HG03066 (cell line): ENCODE results near the gene TMEM52.

Experiments
- ATAC-seq: cut with Tn5 transposase; IDR thresholded peaks from one replicate; pipeline ENCODE4 v1.9.1; 2021; ENCODE audit warnings: low read depth; ENCODE audit not compliant: unreplicated experiment

The TMEM52 gene

DNA sequence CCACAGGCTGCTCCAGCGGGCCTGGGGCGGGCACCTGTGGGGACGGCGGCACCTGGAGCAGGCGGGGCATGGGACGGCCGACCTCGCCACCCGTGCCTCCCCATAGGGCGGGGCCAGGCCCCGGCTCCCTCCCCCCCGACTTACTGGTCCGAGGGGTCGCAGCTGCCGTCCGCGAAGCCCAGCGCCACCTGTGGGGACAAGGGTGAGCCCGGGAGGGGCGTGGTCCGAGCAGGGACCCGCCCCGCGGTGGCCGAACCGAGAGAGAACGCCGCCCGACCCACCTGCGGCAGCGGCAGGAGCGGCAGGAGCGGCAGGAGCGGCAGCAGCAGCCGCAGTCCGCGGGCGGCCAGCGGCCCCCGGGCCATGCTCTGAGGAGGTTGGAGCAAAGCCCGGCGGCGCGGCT lies at the start of gene TMEM52:
TSS of gene TMEM52 (minus strand) at position 379 of the 403 bp plus-strand sequence. CDS start at position 365, 14 bp downstream.
- ATAC-seq: no peak

DNA sequence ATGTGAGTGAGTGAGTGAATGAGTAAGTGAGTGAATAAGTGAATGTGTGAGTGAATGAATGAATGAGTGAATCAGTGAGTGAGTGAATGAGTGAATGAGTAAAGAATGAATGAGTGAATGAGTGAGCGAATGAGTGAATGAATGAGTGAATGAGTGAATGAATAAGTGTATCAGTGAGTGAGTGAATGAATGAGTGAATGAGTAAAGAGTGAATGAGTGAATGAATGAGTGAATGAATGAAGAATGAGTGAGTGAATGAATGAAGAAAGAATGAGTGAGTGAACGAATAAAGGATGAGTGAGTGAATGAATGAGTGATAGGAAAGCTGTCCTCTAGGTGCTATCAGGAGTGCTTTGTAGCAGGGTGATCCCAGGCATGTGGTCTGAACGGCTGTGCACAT lies 48.8 kb upstream of the TMEM52 start:
- ATAC-seq: no peak

DNA sequence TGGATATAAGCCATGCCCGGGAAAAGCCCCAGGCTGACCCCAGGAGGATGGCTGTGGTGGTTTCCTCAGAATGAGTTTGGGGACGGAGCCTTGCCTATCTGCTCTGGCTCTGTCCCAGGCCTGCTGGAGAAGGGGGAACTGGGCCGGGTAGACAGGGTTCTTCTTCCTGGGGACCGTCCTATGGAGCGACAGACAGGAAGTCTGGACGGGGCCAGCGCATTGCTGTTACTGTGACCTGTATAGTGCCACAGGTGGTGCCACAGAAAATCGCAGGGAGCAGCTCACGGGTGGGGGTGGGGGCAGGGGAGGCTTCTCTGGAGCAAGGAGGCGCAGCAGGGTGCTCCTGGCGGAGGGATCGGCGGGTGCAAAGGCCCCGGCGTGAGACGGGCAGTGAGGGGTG lies 48.1 kb upstream of the TMEM52 start:
- no peak for ATAC-seq

DNA sequence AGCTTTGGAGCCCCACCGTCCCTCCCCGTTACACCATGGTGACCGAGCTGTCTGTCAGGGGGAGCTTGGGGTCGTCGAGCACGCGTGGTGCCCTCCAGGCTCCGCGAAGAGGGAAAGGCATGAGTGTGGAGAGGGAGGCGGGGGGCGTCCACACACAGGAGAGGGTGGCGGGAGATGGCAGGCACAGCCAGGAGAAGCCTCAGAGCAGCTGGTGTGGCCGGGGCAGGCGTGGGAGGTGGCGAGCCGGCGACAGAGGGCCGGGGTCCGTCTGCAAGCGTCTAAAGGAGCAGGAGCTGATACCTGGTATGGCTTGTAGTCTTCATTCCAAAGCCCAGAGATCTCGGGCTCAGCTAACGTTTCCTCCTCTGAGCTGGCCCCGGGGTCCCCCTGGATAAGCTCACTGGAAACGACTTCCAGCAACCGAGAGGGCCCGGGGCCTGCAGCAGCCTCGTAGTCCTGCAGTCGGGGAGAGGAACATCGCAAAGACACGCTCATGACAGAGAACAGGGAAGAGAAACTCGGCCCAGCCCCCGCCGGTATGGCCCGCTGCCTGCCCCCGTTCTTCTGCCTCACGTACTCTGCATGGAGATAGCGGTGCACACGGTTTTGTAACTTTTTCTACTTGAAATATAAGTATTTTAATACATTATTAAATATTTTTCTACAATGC lies 47.1 kb upstream of the TMEM52 start:
- ATAC-seq: no peak

DNA sequence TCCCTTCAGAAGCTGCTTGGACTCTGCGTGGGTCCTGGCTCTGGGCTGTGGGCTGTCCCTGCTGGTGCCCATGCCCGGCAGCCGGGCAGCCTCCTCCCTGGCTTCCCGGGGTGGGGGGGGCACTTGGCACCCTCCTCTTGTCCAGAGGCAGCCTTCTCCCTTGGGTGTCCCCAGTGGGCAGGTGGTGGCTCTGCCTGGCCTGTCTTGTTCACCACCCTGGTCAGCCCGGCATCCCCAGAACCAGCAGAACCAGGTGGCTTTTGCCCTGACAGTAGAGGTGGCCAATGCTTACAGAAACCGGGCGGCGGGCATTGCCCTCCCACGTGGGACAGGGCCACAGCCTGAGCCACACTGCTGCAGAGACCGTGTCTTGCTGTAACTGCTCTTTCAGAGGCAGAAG lies 46.5 kb upstream of the TMEM52 start:
- no peak for ATAC-seq

DNA sequence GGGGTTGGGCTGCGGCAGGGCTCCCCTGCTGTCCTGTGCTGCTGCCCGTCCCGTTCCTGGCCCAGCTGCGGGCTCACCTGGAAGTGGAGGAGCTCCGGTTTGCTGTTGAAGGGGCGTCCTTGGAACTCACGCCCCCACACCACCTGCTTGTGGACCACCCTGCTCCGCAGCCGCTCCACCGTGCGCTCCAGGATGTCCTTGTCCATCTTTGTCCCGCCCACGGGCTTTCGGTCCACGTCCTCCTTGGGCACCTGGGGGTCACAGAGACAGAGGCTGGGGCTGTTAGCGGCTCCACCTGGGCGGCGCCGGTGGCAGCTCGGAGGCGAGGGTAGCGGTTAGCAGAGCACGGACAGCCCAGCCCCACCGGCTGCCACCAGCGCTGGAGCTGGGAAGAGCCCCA lies 45.7 kb upstream of the TMEM52 start:
- ATAC-seq: no peak

DNA sequence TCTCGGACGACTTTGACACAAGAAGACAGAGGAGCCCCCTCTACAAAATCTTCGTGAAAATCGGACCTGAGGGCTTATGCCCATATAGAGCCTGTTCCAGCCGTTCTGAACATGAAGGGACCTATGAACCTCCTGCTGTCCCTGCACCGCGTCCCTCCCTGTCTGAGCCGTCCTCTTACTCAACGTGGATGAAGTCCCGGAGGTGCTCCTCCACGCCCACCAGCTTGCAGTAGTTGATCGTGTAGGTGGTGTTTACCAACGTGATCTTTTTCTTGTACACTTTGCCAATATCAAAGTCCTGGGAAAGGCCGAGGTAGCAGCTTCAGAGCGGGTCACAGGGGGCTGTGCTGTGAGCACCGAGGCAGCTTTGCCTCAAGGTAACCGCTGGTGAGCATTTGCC lies 44.5 kb upstream of the TMEM52 start:
- no peak for ATAC-seq

DNA sequence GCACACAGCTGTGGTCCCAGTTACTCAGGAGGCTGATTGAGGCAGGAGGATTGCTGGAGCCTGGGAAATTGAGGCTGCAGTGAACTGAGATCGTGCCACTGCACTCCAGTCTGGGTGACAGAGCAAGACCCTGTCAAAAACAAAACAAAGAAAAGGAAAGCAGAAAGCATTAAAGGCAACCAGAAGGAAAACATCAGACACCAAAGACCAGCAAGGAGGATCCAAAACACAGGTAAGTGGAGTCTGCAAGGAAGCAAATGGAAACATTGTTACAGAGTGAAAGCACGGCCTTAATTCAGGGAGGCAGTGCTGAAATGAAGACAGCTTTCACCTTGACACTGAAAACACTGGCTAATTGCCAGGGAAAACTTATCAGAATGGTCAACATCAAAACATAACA lies 43.7 kb upstream of the TMEM52 start:
- ATAC-seq: no peak

DNA sequence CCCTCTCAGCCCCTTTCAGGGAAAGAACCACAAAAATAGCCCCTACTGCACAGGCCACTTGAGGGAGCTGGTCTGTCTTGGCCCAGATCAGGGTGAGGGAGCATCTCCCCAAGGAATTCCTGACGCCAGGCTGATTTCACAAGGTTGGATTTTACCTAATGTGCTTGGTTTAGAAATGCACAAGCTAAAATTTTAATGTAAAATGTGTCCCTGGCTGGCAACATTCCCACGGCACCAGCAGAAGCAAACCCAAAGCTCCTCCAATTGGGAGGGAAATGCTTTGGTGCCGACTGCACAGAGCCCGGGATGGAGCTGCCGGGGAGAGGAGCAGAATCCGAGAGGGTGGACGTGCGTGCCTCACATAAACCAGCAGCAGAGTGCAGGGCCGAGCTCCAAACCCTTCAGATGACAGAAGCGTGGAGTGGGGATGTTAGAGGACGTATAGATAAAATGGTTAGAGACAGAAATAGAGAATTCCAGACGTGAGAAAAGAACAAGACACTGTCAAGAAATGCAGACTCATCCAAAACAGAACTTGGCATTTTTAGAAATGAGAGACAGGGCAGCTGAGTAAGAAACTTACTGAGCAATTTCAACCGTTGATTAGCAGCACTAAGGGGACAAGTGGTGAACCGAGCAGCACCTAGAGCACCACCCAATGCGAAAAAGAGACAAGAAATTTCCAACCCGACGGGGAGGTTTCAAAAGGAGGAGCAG lies 41.6 kb upstream of the TMEM52 start:
- no peak for ATAC-seq

DNA sequence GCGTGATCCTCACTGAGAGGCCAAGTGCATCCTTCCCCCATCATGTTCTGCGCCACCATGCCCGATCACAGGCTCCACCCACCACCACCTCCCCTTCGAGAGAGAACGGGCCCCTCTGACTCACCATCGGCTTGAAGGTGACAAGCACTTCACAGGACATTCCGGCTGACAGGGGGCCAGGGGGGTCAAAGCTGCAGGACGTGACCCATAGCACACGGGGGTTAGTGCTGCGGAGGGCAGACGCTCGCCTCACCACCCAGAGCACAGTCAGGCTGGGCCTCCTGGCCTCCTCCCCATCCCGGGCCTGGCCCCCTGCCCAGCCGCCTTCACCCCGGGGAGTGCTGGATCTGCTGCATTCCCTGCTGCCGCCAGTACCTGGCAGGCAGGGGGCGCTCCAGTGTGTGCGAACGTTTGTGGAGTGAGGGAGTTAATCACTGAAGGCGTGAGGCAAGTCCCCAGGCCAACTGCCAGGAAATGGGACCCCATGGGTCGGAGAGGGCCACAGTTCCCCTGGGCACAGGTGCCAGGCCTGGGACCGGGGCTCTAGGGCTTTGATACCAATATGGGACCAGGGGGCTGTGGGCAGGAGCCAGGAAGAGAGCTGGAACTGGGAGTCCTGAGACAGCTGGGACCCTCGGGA lies 40.9 kb upstream of the TMEM52 start:
- no peak for ATAC-seq

DNA sequence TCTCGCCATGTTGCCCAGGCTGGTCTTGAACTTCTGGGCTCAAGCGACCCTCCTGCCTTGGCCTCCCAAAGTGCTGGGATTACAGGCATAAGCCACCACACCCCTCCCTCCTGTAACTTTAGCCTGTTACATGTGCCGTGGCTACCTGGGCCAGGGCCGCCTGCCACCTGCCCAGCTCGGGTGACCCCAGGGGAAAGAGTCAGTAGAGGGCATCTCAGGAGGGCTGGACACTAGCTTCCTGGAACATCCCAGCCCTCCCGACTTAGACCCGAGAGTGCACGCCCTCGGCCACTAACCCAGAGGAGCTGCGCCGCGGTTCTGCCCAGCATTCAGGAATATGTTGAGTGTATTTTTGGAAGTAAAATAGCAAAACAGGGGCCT lies 40.4 kb upstream of the TMEM52 start:
- ATAC-seq: no peak

DNA sequence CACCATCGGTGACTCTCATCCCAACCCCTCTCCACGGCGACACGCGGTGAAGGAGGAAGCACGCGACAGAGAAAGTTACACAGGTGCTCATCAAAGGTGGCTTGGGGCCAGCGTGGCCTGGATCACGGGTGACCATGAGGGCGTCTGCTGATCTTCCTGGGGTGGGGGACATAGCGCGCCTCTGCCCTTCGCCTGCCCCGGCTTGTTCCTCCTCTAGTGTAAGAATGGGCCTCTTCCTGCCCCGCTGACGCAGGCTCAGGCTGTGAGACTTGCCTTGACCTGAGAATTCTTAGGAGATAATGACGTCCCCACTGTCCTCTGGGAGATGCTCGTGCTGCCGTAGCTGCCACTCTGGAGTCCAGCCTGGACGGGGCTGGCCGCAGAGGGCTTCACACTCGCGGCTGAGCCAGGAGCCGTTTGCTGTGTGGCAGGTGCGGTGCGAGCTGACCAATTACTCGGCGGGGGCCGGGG lies 39.0 kb upstream of the TMEM52 start:
- no peak for ATAC-seq

DNA sequence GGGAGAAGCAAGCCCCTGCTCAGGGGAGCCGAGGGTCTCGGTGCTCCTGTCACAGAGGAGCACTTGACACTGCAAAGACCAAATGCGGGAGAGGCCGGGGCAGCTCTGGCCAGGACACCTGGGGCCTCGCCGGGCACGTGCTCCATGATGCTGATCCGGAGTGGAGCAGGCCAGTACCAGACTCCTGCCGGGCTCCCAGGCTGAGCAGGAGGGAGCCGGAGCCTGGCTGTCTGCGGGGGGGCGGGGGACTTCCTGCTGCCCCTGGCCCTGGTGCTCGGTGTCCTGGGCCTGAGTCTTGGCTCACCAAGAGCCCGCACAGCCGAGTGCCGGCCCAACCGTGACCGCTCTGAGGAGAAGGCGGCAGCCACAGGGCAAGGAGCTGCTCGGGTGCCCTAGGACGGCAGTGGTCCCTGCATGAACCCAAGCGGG lies 38.5 kb upstream of the TMEM52 start:
- ATAC-seq: no peak

DNA sequence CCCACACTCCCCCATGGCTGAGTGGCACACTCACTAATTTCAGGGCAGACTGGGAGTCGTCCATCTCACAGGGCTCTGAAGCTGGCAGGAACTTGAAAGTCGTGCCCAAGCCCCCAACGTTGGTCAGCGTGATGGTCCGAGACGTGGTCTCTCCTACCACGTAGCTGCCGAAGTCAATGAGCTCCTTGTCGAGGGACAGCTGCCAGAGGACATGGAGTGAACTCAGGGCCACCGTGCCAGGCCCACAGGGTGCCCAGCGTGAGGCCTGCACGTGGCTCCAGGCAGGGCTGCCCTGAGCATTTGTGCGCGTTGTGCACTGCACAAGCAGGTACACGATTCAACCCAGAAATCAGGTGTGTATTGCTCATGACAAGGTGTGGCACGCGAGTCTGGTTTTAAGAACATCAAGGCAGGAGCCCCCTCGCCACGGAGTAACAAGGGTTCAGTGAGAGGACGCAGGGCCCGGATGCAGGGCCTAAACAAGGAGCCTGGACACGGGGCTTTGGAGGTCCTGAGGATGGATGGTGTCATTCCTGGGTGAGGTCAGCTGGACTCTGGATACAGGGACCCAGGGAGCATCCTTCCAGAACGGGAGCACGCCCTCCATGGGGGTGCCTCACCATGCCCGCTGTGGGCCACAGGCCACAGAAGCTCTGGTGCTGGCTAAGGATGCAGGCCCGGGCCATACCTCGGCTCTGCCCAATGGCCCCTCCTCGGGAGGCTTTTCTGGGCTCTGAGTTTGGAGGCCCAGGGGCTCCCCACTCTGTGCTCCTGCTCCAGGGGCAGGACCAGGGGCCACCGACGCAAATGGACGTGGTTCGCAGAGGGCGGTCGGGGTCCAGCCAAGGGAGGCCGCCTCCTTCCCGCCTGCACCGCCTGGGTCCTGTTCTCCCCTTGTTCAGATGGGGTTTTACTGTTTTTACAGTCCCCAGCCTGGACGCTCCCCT lies 37.8 kb upstream of the TMEM52 start:
- ATAC-seq: no peak

DNA sequence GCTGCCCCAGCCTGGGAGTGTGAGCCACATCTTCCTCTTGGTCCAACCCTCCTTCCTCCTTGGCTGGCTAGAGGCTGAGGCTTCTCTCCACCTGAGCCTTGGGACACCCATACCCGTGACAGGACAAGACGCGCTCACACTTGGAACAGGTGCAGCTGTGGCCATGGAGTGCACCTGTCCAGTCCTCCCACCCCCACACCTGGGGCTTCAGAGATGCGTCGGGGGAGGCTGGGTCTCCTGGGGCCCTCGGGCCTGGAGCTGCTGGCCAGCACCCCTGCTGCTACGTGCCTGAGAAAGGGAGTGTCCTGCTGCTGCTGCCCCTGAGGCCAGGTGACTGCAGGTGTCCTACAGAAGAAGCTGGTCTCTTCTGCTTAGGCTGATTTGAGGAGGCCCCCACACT lies 37.0 kb upstream of the TMEM52 start:
- ATAC-seq: no peak

DNA sequence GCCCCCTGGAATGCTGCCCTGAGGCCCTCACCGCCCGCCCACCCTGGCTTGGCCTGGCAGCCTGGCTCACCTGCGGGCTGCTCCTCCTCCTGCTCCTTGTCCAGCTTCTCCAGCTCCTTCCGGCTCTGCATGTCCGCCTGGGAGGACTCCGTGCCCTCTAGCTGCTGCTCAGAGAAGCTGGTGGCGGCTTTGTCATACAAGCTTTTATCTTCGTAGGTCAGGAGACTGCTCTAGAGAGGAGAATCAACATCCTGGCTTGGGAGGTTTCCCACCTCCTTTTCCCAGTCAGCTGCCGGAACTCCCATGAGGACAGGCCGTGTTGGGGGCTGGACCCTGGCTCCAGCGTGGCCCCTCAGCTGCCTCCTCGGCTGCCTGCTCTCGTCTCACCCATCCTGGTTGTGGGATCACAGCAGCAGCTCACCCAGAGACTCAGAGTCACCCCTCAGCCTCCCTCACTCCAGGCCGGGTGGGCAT lies 36.6 kb upstream of the TMEM52 start:
- ATAC-seq: no peak

DNA sequence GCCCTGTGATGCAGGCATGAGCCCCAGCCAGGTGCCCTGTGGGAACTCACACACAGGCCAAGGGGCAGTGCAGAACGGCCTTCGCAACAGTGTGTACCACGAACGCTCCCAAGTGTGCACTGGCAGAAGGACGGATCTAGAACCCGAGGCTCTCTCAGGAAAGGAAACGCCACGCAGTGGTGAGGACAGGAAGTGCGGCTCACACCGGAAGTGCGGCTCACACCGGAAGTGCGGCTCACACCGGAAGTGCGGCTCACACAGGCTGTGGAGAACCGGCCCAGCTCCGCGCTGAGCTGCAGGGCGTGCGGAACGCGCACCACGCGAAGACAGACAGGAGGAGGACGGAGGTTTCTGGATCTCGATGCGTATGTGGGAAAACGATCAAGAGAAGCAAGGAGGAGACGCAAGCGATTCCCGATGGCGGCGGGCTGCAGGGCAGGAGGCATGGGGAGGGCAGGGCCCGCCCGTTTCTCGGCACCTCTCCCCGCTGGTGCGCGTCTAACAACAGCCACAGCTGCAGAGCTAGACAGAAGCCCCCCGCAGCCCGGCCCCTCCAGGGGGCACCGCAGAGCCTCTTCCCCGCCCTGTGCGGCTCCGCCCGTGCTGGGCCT lies 35.9 kb upstream of the TMEM52 start:
- no peak for ATAC-seq

DNA sequence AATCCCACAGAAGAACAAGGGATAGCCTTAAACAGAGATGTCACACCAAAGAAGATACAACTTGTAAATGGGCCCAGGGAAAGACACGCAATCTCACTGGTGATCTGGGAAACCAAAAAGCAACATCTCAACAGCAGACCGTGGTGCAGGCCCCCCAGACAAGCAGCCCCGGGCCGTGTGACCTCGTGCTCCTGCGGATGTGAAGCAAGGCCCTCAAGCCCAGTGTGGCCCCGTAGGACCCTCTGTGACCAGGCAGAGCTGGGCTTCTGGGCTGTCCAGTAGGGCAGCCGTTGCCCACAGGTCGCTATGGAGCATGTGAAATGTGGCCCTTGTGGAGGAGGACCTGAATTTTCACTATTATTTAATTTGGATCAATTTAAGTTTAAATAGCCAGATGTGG lies 34.9 kb upstream of the TMEM52 start:
- ATAC-seq: no peak

DNA sequence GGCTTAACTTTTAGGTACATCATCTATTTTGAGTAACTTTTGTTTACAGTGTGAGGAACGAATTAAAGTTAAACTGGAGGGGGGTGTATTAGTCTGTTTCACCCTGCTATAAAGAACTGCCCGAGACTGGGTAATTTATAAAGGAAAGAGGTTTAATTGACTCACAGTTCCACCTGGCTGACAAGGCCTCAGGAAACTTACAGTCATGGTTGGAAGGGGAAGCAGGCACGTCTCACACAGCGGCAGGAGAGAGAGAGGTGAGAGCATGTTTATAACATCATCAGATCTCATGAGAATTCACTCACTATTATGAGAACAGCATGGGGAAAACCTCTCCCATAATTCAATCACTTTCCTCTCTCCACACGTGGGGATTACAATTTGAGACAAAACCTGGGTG lies 31.9 kb upstream of the TMEM52 start:
- no peak for ATAC-seq

DNA sequence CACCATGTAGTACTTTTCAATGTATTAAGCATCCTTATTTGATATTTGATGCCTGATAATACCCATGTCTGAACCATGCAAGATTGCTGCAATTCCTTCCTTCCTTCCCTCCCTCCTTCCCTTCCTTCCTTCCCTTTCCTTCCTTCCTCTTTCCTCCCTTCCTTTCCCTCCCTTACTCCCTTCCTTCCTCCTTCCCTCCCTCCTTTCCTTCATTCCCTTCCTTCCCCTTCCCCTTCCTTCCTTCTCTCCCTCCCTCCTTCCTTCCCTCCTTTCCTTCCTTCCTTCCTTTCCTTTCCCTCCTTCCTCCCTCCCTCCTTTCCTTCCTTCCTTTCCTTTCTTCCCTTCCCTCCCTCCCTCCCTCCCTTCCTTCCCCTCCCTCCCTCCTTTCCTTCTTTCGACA lies 29.7 kb upstream of the TMEM52 start:
- no peak for ATAC-seq
